ENCODE measurements around the gene HSBP1L1.

HSBP1L1 gene

DNA sequence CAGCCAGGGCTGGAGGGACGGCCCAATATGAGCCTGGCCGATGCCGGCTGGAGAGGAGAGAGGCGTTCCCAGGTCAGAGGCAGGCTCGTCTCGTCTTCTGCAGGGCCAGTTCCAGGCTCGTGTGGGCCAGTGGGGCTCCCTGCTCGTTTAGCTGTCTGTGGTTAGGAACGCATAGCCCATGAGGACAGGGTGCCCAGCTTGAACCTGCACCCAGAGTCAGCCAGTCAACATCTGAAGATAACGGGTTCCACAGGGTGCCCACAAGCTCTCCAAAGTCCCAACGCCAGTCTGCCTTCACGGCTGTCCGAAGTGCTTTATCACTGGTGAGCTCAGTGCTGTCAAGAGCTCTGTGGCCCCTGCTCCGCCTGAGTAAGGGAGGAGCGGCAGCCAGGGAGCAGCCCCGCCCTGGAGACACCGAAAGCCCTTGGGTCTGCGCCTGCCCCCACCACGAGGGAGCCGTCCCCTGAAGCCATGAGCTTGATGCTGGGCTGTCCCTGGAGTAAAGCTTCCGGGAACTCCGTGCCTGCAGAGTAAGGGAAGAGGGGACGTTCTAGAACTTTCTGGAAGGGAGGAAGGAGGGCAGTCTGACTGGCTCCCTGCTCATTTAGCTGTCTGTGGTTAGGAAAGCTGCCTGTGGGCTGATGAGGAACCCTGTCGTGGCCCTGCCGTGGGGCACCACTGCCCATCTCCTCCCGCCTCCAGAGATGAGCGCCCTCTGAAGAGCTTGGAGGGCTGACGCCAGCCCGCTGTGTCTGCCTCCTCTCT lies 2.7 kb upstream of the HSBP1L1 start:
- no peak for DNase-seq

DNA sequence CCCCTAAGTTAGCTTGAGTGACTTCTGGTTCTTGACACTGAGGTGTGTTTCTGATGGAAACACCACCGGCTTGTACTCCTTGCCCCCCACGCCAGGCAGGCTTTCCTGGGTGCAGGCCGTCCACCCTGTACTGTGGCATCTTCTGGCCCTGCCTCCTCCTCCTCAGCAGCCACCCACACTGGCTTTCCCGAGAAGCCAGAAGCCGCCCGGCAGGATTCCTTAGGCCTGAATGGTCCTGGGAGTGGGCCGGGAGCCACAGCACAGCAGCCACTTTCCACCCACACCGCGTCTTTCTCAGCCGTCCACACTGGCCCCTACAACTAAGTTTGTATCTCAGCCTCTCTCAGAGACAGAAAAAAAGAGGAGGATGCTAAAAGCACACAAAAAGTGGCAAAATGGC lies 2.1 kb upstream of the HSBP1L1 start:
- DNase-seq, result no peak

DNA sequence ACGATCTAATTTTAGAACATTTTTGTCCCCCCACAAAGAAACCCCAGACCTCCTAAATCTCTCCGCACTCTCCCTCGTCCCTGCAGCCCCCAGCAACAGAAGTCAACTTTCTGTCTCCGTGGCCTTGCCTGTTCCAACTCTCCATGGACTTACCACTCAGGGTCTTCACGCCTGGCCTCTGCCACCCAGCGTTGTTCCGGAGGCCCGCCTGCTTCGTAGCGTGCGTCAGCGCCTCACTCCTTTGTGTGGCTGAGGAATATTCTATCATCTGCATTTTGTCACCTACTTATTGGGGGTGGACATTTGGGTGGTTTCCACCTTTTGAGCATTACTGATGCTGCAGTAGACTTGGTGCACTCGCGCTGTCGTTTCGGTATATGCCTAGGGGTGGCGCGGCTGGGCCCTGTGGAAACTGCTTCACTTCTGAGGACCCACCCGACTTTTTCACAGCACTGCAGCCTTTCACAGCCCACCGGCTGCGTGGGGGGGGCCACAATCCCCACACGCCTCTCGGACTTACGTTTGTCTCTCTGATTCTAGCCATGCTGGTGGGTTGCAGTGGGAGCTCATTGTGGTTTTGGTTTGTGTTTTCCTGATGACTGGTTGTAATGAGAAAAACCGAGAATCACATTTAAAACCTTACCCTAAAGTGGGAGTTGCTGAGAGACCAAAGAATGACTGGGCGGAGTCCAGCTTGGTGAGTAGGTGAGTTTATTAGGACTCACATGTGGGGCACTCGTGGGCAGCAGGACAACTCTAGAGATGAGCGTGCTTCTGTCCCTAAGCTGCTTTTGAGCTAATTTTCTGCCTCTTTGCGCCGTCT lies 1.4 kb upstream of the HSBP1L1 start:
- DNase-seq, result peak; percentile 67

DNA sequence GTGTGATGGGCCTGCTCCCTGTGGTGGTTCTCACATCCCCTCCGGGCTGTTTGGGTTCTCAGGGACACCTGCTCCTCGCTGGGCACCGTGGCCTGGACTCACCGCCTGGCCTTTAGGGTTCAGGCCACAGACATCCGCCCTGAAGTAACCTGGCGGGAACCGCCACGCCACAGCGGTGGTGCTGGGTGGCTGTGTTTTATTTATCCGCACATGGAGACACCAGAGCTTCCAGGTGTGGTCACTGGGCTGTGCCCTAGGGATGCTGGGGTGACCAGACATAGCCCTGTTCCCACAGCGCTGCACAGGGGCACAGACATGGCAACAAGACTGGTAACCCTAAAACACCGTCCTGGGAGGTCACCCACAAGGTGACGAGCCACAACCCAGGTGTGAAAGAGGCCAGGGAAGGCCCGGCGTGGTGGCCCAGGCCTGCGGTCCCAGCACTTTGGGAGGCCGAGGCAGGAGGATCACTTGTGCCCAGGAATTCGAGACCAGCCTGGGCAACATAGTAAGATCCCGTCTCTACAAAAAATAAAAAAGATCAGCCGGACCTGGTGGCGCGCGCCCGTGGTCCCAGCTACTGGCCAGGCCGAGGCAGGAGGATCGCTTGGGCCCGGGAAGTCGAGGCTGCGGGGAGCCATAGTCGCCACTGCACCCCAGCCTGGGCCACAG lies 649 bp upstream of the HSBP1L1 start:
- DNase-seq, result no peak

DNA sequence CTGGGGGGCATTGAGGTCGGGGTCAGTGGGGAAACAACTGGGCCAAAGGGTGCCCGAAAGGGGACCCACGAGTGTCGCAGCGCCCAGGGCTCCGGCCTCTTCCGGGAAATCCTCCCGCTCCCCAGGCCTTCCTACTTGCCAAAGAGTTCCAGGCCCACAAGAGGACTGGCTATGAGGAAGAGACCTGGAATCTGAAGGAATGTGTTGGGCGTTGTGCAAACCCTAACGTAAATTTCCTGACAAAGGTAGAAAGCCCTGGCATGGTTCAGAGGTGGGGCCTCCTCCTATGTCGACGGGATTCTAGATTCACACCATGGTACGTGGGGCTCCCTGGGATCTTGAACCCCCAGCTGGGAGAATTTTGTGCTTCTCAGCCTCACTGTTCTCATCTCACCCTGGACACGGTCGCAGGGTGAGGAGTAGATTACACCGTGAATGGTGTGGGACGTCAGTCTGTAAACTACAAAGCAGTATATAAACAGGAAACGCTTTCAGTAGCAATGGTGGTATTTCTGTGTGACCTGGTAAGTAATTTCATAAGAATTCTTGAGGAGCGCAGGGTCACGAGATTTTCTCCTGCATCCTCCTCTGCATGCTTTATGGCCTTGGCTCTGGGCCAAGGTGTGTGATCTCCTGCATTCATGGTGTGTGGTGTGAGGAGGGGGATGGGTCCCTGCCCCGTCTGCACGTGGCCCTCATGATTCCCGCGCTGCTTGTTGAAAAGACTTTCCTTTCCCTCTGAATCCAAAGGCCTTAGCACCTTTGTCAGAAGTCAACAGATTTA lies 868 bp downstream of the HSBP1L1 start:
- DNase-seq, result peak; percentile 25

DNA sequence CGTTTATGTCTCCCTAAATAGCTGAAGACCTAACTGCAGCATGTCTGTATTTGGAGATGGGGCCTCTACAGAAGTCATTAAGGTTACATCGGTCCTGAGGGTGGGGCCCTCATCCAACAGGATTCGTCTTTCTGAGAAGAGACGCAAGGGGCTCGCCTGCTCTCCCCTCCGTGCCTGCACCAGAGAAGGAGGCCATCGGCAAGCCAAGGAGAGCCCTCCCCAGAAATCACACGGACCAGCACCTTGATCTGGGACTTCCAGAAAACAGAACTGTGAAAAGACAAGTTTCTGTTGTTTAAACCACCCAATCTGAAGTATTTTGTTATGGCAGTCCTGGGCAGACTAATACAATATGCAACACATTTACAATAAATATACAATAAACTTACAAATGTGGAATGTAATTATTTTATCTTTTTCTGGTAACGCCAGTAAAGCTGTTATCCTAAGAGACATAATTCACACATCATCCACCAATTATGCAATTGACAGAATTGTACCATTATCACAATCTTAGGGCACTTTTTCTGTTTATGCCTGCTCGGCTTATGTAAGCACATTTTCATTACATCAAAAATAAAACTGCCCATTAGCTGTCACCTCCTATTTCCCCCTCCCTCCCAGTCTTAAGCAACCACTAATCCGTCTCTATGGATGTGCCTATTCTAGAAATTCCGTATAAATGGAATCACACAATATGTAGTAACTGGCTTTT lies 6.1 kb downstream of the HSBP1L1 start:
- no peak for DNase-seq

DNA sequence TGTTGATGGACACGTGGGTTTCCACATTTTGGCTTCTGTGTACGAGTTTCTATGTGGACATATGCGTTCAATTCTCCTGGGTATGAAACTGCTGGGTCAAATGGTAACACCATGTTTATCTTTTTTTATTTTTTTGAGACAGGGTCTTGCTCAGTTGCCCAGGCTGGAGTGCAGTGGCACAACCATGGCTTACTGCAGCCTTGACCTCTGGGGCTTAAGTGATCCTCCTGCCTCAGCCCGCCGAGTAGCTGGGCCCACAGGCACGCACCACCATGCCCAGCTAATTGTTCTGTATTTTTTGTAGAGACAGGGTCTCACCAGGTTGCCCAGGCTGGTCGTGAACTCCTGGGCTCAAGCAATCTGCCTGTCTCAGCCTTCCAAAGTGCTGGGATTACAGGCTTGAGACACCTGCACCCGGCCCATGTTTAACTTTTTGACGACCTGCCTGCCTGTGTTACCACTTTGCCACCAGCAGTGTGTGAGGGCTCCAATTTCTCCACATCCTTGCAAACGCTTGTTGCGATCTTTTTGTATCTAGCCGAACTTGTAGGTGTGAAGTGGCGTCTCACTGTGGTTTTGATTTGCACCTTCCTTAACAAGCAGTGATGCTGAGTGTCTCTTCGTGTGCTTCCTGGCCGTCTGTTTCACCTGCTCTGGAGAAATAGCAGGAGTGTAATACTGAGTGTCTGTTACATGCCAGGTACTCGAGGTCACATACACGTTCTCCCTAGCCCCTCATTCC lies 6.9 kb downstream of the HSBP1L1 start:
- no peak for DNase-seq

DNA sequence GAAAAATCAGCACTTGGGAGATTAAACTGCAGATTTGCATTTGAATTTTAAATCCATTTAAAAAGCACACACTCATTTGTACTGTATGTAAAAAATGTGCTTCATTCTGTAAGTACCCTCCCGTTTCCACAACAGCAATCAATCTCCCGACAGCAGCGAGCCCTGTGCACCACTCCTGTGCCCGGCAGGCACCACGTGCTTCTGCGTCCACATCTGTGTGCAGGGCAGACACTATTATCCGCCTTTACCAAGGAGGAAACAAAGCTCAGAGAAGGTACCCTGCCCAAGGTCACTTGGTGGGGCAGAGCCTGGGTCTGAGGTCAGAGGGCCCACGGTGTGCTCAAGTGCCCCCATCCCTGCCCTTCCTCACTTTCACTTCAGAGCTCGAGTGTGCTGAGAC lies 7.5 kb downstream of the HSBP1L1 start:
- no peak for DNase-seq

DNA sequence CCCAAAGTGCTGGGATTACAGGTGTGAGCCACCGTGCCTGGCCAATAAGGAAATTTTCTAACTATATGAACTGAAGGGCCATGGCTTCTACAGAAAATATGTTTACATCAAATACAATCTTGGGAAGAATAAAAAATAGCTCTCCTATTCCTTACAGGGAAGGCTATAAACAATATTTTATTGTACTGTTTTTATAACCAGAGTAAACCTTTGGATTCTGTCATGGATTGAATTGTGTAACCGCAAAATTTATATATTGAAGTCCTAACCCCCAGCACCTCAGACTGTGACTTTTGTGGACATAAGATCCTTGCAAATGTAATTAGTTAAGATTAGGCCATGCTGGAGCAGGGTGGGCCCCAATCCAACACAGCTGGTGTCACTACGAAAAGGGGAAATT lies 8.3 kb downstream of the HSBP1L1 start:
- no peak for DNase-seq

DNA sequence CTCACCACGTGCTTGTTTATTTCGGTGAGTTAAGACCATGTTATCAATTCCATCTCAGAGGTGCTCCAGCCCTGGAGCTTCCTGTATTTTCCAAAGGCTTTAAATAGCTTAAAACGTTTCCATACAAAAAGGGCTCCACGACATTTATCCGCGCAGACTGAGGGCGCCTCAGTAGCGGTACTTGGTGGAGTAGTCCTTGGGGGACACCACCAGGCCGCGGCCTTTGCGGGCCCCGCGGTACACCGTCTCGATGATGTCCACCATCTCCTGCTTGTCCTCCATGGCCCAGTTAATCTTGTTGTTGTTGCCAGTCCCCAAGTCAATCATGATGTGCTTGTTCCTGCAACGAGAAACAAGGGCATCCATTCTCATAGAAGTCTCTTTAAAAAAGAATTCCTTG lies 9.1 kb downstream of the HSBP1L1 start:
- DNase-seq, result no peak

DNA sequence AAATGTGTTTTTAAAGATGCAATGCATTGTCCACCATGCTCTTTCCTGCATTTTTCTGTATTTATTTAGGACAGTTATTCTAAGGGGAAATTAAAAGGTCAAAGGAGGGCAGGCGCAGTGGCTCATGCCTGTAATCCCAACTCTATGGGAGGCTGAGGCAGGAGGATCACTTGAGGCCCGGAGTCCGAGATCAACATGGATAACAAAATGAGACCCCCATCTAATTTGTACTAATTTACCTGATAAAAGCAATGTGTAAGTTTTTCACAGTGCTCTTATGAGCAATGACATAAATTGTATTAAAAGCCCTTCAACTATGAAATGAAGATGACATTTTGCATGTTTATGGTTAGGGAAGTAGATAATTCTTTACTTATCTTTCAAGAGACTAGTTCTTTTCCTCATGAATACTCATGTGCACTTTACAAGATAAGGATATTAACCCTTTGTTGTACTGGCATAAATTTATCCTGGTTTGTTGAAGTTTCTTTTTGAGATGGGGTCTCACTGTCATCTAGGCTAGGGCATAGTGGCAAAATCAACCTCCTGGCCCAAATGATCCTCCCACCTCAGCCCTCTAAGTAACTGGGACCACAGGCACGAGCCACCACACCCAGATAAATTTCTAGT lies 9.7 kb downstream of the HSBP1L1 start:
- no peak for DNase-seq

DNA sequence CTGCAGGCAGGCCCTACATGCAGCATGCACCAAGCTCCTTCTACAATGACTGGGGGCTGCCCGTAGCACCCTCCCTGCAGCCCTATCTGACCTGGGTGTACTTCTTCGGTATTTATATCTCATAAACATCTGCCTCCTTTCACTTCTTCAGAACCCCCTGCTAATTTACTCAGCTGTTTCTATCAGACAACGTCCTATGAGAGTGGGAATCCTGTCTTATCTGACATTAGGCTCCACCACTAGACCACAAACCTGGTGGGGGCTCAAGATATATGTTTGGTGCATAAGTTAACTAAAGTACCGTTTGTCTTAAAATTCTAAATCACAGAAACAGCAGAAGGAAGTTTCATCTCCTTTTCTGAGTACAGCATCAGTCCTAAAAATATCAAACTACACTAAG lies 10.6 kb downstream of the HSBP1L1 start:
- no peak for DNase-seq

DNA sequence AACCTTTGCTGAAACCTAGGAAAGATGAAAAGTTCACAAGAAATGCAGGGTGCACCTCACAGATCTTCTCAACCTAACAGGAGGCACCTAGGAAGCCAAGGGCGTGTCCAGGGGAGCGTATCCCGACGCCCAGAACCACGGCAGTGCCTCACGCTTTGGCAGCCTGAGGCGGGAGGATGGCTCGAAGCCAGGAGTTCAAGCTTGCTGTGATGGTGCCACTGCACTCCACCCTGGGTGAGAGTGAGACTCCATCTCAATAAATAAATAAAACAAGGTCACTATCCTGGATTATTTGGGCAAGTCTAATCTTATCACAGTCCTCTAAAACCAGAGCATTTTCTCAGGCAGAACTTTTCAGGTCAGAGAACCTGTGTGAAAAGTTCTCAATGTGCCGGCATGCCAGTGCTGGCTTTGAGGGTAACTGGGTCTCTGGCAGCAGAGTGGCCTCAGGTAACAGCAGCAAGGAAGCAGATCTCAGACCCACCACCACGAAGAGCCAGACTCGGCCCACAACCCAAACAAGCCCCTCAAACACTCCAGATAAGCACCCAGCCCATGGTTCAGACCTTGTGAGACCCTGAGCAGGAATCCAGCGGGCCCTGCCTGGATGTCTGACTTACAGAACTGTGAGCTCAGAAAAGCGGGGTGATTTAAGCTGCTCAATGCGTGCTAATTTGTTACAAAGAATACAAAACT lies 11.7 kb downstream of the HSBP1L1 start:
- no peak for DNase-seq

DNA sequence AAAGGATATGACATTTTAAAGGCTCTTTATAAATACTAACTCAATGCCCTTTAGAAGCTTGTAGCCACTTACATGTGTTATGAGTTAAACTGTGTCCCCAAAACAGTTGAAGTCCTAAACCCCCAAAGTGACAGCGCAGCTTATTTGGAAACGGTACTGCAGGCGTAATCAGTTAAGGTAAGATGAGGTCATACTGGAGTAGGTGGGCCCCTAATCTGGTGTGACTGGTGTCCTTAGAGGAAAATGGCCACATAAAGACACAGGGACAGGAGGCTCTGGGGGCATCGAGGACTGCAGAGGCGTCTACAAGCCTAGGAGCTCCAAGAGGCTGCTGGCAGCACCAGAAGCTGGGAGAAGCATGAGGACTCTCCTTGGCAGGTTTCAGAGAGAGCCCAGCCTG lies 15.4 kb downstream of the HSBP1L1 start:
- no peak for DNase-seq

DNA sequence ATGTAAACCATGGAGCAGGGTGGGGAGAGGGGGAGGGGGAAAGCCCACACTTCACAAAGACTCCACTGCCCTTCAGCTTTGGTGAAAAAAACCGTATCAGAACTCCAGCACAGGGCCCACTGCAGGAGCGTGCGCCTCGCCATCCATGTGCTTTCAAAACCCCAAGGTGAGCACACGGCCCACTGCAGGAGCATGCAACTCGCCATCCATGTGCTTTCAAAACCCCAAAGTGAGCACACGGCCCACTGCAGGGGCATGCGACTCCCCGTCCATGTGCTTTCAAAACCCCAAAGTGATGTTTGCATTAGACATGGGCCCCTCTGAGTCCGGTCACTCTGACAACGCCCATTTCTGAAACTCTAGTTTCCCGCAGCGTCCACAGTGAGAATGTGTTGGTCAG lies 16.1 kb downstream of the HSBP1L1 start:
- DNase-seq, result no peak

DNA sequence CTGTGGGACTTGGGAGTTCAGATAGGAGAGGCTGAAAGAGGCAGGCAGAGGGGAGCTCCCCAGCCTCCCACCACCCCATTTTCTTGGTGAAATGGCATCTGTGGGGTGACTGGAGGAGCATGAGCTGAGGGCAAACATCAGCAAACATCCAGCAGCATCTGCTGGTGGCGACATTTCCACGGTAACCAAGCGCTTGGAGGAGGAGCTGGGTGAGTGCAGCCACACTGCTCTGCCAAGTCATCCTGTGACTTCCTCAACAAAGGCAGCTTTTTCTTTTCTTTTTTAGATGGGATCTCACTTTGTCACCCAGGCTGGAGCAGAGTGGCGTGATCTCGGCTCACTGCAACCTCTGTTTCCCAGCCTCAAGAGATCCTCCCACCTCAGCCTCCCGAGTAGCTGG lies 18.3 kb downstream of the HSBP1L1 start:
- peak; percentile 24 for DNase-seq

DNA sequence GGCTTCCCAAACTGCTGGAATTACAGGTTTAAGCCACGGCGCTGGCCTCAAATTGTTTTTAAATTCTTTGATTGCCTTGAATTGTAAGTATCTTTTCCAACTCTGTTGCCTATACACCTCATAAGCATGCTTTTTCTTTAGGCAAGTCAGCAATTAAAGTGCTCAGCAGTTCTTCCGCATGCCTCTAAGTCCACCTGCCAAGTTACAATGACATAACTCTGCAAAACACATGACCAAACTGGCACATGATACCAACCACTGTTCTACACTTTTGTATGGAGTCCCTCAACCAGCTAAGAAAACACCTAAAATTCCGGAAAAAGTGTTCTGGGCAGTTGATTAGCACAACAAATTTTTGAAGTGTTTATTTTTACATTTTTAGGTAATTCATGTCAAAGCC lies 18.8 kb downstream of the HSBP1L1 start:
- no peak for DNase-seq

DNA sequence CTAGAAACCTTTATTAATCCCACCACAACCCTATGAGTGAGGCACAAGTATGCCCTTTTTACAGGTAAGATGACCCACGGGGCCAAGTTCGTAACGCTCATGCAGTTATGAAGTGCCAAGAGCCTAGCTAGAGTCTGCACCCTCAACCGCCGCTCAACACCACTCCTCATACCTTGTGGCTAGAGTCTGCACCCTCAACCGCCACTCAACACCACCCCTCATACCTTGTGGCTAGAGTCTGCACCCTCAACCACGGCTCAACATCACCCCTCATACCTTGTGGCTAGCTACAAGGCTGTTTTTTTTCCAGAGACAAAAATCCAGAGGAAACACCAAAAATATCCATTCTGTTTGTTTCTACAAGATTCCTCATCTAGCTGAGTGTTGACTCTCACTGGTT lies 19.4 kb downstream of the HSBP1L1 start:
- no peak for DNase-seq

DNA sequence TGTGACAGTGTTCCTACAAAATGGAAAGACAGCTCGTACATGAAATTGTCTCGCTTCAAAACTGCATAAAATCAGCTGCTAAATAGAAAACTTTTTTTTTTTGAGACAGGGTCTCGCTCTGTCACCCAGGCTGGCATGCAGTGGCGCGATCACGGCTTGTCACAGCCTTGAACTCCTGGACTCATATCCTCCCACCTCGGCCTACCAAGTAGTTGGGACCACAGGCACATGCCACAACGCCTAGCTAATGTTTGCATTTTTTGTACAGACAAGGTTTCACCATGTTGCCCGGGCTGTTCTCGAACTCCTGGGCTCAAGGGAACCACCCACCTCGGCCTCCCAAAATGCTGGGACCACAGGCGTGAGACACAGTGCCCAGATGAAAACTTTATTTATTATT lies 20.7 kb downstream of the HSBP1L1 start:
- no peak for DNase-seq

DNA sequence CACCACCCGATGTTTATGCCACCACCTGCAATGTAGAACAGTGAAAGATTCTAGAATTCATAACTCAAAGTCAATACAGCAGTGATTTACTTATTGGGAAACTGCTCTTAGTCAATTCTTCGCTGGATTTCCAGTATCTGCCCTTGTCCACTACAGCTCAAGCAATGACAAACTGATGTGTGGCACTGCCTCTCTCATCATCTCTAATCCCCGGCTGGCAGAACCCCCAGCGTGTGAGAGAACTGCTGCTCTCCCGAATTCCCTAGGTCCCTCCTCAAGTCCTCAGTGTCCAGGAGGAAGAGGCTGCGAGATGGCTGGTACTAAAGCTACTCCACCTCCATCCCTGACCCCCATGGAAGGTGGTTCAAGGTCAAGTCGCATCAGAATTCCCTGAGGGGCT lies 22.3 kb downstream of the HSBP1L1 start:
- DNase-seq, result no peak

DNA sequence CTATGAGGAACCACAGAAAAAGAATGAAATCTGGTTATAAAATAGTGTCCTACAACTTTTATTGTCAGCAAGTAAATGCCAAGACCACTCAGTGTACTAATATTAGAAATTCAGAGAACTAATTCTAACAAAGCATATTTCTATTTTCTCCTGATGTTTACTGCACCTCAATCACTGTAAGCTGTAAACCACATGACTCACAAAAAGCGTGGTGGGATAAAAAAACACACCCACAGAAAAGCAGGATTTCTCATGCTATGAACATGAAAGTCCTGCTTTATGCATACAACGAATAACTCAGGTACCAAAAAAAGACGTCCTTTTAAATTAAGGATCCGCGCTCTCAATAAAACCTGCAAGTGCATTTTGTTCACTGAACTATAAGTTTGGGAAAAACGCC lies 23.1 kb downstream of the HSBP1L1 start:
- DNase-seq, result no peak

All from stimulated activated CD4-positive, alpha-beta T cell treated with anti-CD3 and anti-CD28 coated beads, Interleukin-4, amount 100 ng/mL, for 24 hours (primary cell).